ENCODE data around the gene SLC27A4.
A peak's percentile ranks its signal among the peaks of the same experiment; 100 is the strongest.

SLC27A4 gene

GRCh38 chr9:128391956-128392301, 51.6 kb downstream of the SLC27A4 start:
- DNase-seq (ENCODE audit: low spot score) = no peak

GRCh38 chr9:128392302-128393144, 52.2 kb downstream of the SLC27A4 start:
- peak; percentile 60 for DNase-seq (ENCODE audit: low spot score)

GRCh38 chr9:128393145-128393775, 52.9 kb downstream of the SLC27A4 start:
- DNase-seq (ENCODE audit: low spot score) = peak; percentile 81

- no peak for DNase-seq (ENCODE audit: low spot score)
Measured at GRCh38 chr9:128393970-128394369, 53.6 kb downstream of the SLC27A4 start.

GRCh38 chr9:128394379-128395168, 54.2 kb downstream of the SLC27A4 start:
- peak; percentile 47 for DNase-seq (ENCODE audit: low spot score)

- DNase-seq (ENCODE audit: low spot score) = peak; percentile 49
Measured at GRCh38 chr9:128396970-128397613, 56.8 kb downstream of the SLC27A4 start.

GRCh38 chr9:128397831-128398230, 57.5 kb downstream of the SLC27A4 start:
- no peak for DNase-seq (ENCODE audit: low spot score)

- no peak for DNase-seq (ENCODE audit: low spot score)
Measured at GRCh38 chr9:128399861-128400260, 59.5 kb downstream of the SLC27A4 start.

- peak; percentile 63 for DNase-seq (ENCODE audit: low spot score)
Measured at GRCh38 chr9:128404560-128404959, 64.2 kb downstream of the SLC27A4 start.

- DNase-seq (ENCODE audit: low spot score) = peak; percentile 65
Measured at GRCh38 chr9:128405077-128405779, 64.9 kb downstream of the SLC27A4 start.

GRCh38 chr9:128405780-128406171, 65.4 kb downstream of the SLC27A4 start:
- DNase-seq (ENCODE audit: low spot score) = peak; percentile 47

- peak; percentile 48 for DNase-seq (ENCODE audit: low spot score)
Measured at GRCh38 chr9:128406848-128407391, 66.6 kb downstream of the SLC27A4 start.

- DNase-seq (ENCODE audit: low spot score) = peak; percentile 76
Measured at GRCh38 chr9:128408963-128409431, 68.7 kb downstream of the SLC27A4 start.

- DNase-seq (ENCODE audit: low spot score) = peak; percentile 51
Measured at GRCh38 chr9:128409450-128409849, 69.1 kb downstream of the SLC27A4 start.

GRCh38 chr9:128409978-128410377, 69.7 kb downstream of the SLC27A4 start:
- peak; percentile 65 for DNase-seq (ENCODE audit: low spot score)
